NK-92 (cell line): ENCODE data around the gene ASB2.

Experiments used
- DNase-seq: peaks from one replicate; lab custom pipeline; 2025; ENCODE audit not compliant: unreplicated experiment; lab: John Stamatoyannopoulos, UW

The ASB2 gene

GRCh38 chr14:94001016-94001415, 24.6 kb upstream of the ASB2 start:
- DNase-seq, result no peak

- DNase-seq, result no peak
These were observed 23.9 kb upstream of the ASB2 start for GRCh38 chr14:94000267-94000666.

- no peak for DNase-seq
These were observed 23.2 kb upstream of the ASB2 start for GRCh38 chr14:93999573-93999972.

- no peak for DNase-seq
These were observed 22.6 kb upstream of the ASB2 start for GRCh38 chr14:93998871-93999403.

GRCh38 chr14:93997916-93998870, 21.8 kb upstream of the ASB2 start:
- DNase-seq, result no peak

GRCh38 chr14:93997082-93997481, 20.7 kb upstream of the ASB2 start, which contains the start of gene CCDC197:
CCDC197 (plus strand) TSS chr14:93997301; CDS start chr14:93998132, 831 bp downstream.
- no peak for DNase-seq

- DNase-seq, result no peak
These were observed 19.8 kb upstream of the ASB2 start for GRCh38 chr14:93996130-93996695.

- no peak for DNase-seq
These were observed 18.7 kb upstream of the ASB2 start for GRCh38 chr14:93994919-93995682.

GRCh38 chr14:93993382-93993781, 17.0 kb upstream of the ASB2 start:
- no peak for DNase-seq

- no peak for DNase-seq
These were observed 15.3 kb upstream of the ASB2 start for GRCh38 chr14:93991649-93992048.

GRCh38 chr14:93991212-93991611, 14.8 kb upstream of the ASB2 start:
- no peak for DNase-seq

GRCh38 chr14:93989939-93990338, 13.6 kb upstream of the ASB2 start:
- DNase-seq, result no peak

GRCh38 chr14:93987815-93988476, 11.6 kb upstream of the ASB2 start:
- DNase-seq, result no peak

- DNase-seq, result no peak
These were observed 11.0 kb upstream of the ASB2 start for GRCh38 chr14:93987376-93987775.

GRCh38 chr14:93986955-93987354, 10.6 kb upstream of the ASB2 start:
- DNase-seq, result no peak

- DNase-seq, result no peak
These were observed 8.6 kb upstream of the ASB2 start for GRCh38 chr14:93984987-93985410.

GRCh38 chr14:93984070-93984469, 7.7 kb upstream of the ASB2 start:
- no peak for DNase-seq

- DNase-seq, result no peak
These were observed 6.0 kb upstream of the ASB2 start for GRCh38 chr14:93982230-93983007.

GRCh38 chr14:93981316-93982229, 5.2 kb upstream of the ASB2 start:
- DNase-seq, result no peak
